Nephron (organoid): ENCODE data around the gene ACTL10.
A peak's percentile ranks its signal among the peaks of the same experiment; 100 is the strongest.

ENCODE experiments used
- H3K27ac Mint-ChIP-seq, 3 experiments: 2 replicates each; pipeline ENCODE4 v1.8.0; 2020; ENCODE audit warnings: mixed read lengths in 3 of 3, mild to moderate bottlenecking in 2 of 3, moderate library complexity in 1 of 3
- H3K27me3 Mint-ChIP-seq: 2 replicates; pipeline ENCODE4 v1.8.0; 2021; ENCODE audit warnings: low read depth, mild to moderate bottlenecking, moderate library complexity, mixed read lengths
- H3K36me3 Mint-ChIP-seq: 2 replicates; pipeline ENCODE4 v1.8.0; 2020; ENCODE audit warnings: low read depth, mixed read lengths
- H3K4me1 Mint-ChIP-seq: 2 replicates; pipeline ENCODE4 v1.8.0; 2020; ENCODE audit warnings: mixed read lengths
- H3K4me3 Mint-ChIP-seq, 3 experiments: 2 replicates each; pipeline ENCODE4 v1.8.0; 2020; ENCODE audit warnings: mild to moderate bottlenecking in 3 of 3, mixed read lengths in 3 of 3, moderate library complexity in 2 of 3
- H3K9me3 Mint-ChIP-seq: 2 replicates; pipeline ENCODE4 v1.8.0; 2020; ENCODE audit warnings: mixed read lengths
- TF ChIP-seq, protein P1 (sequence below), 3 experiments: fragments of 200-600 bp; sonication (generic); IDR thresholded peaks; one replicate each; pipeline ENCODE4 v1.5.0; 2021; ENCODE audit warnings: antibody characterized with exemption in 3 of 3; ENCODE audit not compliant: unreplicated experiment in 3 of 3

The ACTL10 gene

DNA sequence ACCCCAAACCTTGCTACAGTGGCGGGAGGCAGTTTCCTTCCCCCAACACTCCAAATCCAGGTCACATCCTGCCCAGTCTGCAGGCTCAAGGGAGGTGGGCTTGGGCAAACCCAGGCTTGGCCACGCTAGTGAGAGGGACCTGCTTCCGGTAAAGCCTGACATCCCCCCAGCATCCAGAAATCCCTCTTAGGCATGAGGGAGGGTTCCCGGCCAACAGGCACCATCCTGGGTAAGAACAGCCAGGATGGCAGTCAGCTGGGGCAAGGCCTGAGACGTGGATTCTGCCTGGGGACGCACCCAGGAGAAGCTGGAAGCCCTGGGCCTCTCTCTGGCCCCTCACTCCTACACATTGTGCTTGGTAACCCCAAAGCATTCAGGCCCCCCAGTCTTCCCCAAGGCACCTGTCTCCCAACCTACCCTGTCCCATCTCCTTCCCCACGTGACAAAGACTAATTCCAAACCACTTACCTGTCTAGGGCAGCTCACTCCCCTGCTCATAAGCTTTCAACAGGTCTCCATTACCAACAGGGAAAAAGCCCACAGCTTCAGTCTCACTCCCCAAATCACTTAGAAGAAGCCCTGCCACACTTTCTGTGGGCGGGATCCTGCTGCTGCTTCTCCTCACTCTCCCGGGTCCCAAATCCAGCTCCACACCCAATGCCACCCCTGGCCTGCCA lies 2.5 kb upstream of the ACTL10 start:
- no peaks in the 10 kb centered on the region for H3K9me3 Mint-ChIP-seq
- H3K4me3 Mint-ChIP-seq, result peak overlapping the region; percentile 83 to 92 (median 85)
- TF ChIP-seq, protein P1, sequence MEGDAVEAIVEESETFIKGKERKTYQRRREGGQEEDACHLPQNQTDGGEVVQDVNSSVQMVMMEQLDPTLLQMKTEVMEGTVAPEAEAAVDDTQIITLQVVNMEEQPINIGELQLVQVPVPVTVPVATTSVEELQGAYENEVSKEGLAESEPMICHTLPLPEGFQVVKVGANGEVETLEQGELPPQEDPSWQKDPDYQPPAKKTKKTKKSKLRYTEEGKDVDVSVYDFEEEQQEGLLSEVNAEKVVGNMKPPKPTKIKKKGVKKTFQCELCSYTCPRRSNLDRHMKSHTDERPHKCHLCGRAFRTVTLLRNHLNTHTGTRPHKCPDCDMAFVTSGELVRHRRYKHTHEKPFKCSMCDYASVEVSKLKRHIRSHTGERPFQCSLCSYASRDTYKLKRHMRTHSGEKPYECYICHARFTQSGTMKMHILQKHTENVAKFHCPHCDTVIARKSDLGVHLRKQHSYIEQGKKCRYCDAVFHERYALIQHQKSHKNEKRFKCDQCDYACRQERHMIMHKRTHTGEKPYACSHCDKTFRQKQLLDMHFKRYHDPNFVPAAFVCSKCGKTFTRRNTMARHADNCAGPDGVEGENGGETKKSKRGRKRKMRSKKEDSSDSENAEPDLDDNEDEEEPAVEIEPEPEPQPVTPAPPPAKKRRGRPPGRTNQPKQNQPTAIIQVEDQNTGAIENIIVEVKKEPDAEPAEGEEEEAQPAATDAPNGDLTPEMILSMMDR (IDR thresholded peaks at IDR 0.05; ENCODE audit: unreplicated experiment in 3 of 3), result no peak
- peaks cover 3% of the 10 kb centered on the region for H3K27me3 Mint-ChIP-seq
- peak overlapping the region; percentile 64 to 83 (median 73) for H3K27ac Mint-ChIP-seq
- peaks cover 3% of the 10 kb centered on the region for H3K36me3 Mint-ChIP-seq
- H3K4me1 Mint-ChIP-seq, result peaks cover 16% of the 10 kb centered on the region

DNA sequence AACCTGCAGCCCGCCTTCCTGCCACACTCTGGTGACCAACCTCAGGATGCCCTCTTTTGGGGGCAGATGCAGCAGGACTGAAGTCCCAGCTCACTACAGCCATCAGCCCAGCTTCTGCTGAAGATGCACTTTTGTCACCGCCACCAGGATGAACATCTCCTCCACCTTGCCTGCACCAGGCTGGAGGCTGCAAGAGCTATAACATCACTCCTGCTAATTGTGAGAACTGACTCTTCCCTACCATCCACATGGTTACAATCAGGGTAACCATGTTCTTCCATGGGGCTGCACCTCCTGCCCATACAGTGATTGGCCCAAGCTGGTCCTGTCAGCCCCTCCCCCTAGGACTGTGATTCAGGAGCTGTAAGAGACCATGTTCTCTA lies 2.0 kb upstream of the ACTL10 start:
- H3K4me1 Mint-ChIP-seq, result peaks cover 18% of the 10 kb centered on the region
- peak overlapping the region; percentile 83 to 92 (median 85) for H3K4me3 Mint-ChIP-seq
- H3K27me3 Mint-ChIP-seq, result peaks cover 3% of the 10 kb centered on the region
- H3K9me3 Mint-ChIP-seq, result no peaks in the 10 kb centered on the region
- TF ChIP-seq, protein P1 (IDR thresholded peaks at IDR 0.05; ENCODE audit: unreplicated experiment in 3 of 3), result no peak
- H3K27ac Mint-ChIP-seq, result peak overlapping the region; percentile 64 to 83 (median 73)
- peaks cover 3% of the 10 kb centered on the region for H3K36me3 Mint-ChIP-seq

DNA sequence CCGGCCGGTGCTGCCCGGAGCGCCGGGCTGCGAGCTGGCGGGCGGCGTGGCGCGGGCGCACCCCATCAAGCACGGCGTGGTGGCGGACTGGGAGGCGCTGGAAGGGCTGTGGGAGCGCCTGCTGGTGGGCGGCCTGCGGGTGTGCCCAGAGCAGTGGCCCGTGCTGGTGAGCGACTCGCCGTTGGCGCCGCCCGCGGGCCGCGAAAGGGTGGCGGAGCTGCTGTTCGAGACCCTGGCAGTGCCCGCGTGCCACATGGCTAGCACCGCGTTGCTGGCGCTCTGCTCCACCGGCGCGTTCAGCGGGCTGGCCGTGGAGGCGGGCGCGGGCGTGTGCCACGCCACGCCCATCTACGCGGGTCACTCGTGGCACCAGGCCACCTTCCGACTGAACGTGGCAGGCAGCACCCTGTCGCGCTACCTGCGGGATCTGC lies 517 bp downstream of the ACTL10 start:
- Mint-ChIP-seq H3K9me3 (no peaks in the 10 kb centered on the region), H3K36me3 (peaks cover 3% of the 10 kb centered on the region), H3K27ac (no peak overlapping the region), H3K27me3 (peaks cover 3% of the 10 kb centered on the region), H3K4me3 (peak overlapping the region in 2 of 3 experiments; percentile 10 to 37), H3K4me1 (peaks cover 36% of the 10 kb centered on the region)
- TF ChIP-seq, protein P1 (IDR thresholded peaks at IDR 0.05; ENCODE audit: unreplicated experiment in 3 of 3), result no peak

DNA sequence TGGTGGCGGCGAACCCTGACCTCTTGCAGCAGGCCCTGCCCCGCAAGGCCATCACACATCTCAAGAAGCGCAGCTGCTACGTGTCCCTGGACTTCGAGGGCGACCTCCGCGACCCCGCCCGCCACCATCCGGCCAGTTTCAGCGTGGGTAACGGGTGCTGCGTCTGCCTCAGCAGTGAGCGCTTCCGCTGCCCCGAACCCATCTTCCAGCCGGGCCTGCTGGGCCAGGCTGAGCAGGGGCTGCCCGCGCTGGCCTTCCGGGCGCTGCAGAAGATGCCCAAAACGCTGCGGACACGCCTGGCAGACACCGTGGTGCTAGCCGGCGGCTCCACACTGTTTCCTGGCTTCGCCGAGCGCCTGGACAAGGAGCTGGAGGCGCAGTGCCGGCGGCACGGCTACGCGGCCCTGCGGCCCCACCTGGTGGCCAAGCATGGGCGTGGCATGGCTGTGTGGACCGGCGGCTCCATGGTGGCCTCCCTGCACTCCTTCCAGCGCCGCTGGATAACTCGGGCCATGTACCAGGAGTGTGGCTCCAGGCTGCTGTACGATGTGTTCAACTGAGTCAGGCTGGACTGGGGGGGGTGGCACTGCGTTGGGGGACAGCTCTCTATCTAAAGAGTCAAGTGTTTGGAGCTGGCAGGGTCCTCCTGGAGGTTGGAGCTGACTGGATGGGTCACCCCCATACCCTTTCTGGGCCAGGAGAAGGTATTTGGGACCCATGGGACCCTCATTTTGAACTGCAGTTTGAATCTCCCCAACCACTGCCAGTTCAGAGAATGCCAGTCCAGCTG lies 1.1 kb downstream of the ACTL10 start:
- H3K9me3 Mint-ChIP-seq, result no peaks in the 10 kb centered on the region
- H3K4me1 Mint-ChIP-seq, result peaks cover 39% of the 10 kb centered on the region
- H3K27me3 Mint-ChIP-seq, result peaks cover 3% of the 10 kb centered on the region
- peaks cover 3% of the 10 kb centered on the region for H3K36me3 Mint-ChIP-seq
- TF ChIP-seq, protein P1 (IDR thresholded peaks at IDR 0.05; ENCODE audit: unreplicated experiment in 3 of 3), result peak; percentile 61 to 69 (median 62)
- peak overlapping the region; percentile 10 to 47 (median 34) for H3K4me3 Mint-ChIP-seq
- no peak overlapping the region for H3K27ac Mint-ChIP-seq

DNA sequence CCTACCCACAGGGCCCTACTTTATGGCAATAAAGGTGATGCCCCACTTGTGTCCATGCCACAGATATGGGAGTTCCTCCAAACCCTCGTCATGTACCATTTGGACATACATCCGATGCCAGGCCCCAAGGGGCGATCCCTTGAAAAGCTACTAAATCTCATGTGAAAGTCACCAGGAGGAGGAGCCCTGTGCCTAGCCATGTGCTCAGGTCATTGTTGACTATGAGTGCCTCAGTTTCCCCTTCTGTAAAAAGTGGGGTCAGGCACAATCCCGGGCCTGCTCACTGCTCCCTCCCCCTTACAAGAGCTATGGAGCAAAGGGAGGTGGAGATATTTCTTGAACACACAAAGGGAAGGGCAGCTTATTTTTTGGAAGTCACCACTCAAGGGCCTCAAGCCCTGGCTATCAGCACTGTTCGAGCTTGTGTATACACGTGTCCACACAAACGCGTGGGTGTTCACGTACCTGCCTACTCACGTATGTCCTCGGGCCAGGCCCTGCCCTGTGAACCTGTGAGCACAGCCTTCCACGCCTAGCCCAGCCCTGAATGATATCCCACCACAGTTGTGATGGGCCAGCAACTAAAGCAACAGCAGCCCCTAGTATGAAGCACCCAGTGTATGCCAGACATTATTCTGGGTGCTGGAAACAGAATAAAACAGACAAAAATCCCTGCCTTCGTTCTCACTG lies 1.9 kb downstream of the ACTL10 start:
- no peaks in the 10 kb centered on the region for H3K9me3 Mint-ChIP-seq
- peaks cover 3% of the 10 kb centered on the region for H3K36me3 Mint-ChIP-seq
- TF ChIP-seq, protein P1 (IDR thresholded peaks at IDR 0.05; ENCODE audit: unreplicated experiment in 3 of 3), result no peak
- H3K27ac Mint-ChIP-seq, result no peak overlapping the region
- peaks cover 3% of the 10 kb centered on the region for H3K27me3 Mint-ChIP-seq
- H3K4me1 Mint-ChIP-seq, result peaks cover 46% of the 10 kb centered on the region
- peak overlapping the region; percentile 32 to 61 (median 47) for H3K4me3 Mint-ChIP-seq
